ENCODE measurements around the gene TEX11.

DNA sequence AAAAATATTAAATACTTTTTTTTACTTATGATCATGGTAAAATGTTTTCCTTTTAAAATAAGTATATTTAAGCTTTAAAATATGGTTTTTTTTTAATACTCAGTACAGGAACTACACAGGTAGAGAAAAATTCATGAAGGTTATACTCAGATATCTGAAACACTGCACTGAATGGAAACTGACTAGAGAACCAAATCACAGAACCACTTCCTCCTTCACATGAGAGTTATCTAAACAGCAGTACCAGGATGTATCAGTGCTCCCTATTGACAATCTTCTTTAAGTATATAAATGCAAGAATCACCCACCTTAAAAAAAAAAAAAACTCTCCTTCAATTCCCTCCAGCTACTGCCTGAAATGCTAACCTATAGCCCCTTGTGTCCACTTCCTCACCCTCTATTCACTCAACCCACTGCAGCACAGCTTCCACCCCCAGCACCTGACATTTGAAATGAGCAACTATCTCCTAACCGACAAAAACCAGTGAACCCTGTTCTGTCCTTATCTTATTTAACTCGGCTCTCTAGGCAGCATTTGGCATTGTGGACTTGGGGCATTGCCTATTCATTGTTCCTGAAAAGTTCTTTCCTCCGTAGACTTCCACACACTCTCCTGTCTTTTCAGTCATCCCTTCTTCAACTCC is 13.3 kb upstream of the TEX11 start:
- TF ChIP-seq, protein P1, sequence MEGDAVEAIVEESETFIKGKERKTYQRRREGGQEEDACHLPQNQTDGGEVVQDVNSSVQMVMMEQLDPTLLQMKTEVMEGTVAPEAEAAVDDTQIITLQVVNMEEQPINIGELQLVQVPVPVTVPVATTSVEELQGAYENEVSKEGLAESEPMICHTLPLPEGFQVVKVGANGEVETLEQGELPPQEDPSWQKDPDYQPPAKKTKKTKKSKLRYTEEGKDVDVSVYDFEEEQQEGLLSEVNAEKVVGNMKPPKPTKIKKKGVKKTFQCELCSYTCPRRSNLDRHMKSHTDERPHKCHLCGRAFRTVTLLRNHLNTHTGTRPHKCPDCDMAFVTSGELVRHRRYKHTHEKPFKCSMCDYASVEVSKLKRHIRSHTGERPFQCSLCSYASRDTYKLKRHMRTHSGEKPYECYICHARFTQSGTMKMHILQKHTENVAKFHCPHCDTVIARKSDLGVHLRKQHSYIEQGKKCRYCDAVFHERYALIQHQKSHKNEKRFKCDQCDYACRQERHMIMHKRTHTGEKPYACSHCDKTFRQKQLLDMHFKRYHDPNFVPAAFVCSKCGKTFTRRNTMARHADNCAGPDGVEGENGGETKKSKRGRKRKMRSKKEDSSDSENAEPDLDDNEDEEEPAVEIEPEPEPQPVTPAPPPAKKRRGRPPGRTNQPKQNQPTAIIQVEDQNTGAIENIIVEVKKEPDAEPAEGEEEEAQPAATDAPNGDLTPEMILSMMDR (IDR thresholded peaks at IDR 0.05; ENCODE audit: low read depth, low read length): no peak
- no peak for TF ChIP-seq EZH2phosphoT487 (IDR thresholded peaks at IDR 0.05; ENCODE audit: low read depth)

Data from OCI-LY3 (cell line).